ENCODE results near the gene SOX3. TPM values are rescaled to one million over a fixed set of nuclear protein-coding genes. Genes with fewer than 3 reads are reported as not detected.

The SOX3 gene
- polyA plus RNA-seq, result not detected

DNA sequence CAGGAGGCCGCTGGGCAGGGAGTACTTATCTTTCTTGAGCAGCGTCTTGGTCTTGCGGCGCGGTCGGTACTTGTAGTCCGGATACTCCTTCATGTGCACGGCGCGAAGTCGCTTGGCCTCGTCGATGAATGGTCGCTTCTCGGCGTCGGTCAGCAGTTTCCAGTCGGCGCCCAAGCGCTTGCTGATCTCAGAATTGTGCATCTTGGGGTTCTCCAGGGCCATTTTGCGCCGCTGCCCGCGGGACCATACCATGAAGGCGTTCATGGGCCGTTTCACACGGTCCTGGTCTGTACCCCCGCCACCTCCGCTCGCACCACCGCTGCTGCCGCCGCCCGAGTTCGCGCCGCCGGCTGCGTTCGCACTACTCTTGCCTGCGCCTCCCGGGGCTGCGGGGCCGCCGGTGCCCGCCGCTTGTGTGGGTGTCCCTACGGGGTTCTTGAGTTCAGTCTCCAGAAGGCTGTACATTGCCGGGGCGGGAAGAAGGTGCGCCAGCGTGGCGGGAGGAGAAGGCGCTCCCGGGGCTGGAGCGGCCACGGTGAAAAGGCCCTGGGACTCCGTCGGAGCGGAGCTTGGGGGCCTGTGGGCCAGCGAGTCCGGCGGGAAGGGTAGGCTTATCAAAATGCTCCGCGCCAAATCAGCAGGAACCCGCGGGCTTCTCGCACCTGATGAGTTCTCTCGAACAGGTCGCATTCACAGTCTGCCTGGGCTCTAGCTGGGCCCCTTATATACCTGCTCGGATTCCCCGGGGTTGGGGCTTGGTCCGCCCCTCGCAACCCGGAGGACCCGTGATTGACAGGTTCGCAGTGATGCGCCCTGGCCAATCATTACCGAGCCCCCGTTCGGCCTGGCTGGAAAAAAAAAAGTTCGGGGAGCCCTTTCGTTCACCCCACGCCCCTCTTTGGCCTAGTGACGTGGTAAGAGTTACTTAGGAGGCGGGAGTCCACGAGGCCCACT lies at the start of gene SOX3:
TSS of gene SOX3 (minus strand) at position 699 of the 954 bp plus-strand sequence. CDS start at position 690, 9 bp downstream.
- no peak within 1 kb of the TSS for H3K27ac Mint-ChIP-seq
- no peak within 1 kb of the TSS for H3K4me3 Mint-ChIP-seq
- peaks cover 0 to 13% (median under 1%) of the 10 kb centered on the region in 6 donors for H3K9me3 Mint-ChIP-seq
- peaks cover 0 to 4% (median 0%) of the 10 kb centered on the region in 3 donors for H3K36me3 Mint-ChIP-seq
- peaks cover 0 to 2% of the 10 kb centered on the region in 2 donors for H3K4me1 Mint-ChIP-seq
- peaks cover 13 to 38% (median 19%) of the 10 kb centered on the region in 3 donors for H3K27me3 Mint-ChIP-seq (ENCODE audit: low read depth in 3 of 3)
- DNase-seq, result no peak

DNA sequence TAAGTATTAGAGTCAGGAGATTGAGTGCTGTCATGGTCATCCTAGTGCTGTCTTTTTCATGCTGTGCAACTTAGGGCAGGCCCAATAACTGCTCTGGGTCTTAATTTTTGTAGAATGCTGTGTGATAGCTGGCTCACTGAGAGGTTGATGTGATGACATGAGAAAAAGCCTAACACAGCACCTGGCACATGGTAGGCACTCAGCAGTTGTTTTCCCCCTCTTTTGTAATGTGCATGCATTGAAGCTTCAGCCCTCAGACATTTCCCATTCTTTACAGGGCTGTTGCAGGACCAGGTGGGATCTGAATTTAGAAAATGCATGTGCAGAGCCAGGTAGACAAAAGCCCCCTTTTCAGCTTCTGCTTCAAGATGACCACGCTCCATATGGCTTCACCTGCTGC lies 44.1 kb upstream of the SOX3 start:
- Mint-ChIP-seq H3K27me3 (ENCODE audit: low read depth in 3 of 3) (peaks cover 0 to 11% (median 0%) of the 10 kb centered on the region in 3 donors), H3K27ac (no peak overlapping the region), H3K4me3 (no peak overlapping the region), H3K9me3 (no peaks in the 10 kb centered on the region), H3K36me3 (no peaks in the 10 kb centered on the region), H3K4me1 (no peaks in the 10 kb centered on the region)
- DNase-seq, result no peak

DNA sequence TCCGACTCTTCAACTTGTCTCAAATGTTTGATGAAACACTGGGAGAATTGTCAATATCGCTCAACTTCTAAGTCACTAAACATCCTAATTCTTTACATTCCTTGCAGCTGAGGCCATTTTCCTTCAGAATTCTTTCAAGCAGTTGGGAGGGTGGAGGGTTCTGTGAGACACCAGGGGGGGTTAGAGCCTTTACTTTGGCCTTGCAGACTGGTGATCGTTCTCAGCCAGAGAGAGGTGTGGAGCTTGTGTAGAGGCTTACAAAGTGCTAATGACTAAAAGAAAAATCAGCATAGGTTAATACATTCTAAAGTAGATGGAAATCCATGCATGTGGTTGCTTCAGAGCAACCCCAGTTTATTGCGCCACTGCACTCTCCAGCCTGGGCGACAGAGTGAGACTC lies 21.3 kb upstream of the SOX3 start:
- Mint-ChIP-seq H3K36me3 (no peaks in the 10 kb centered on the region), H3K27ac (no peak overlapping the region), H3K9me3 (no peaks in the 10 kb centered on the region), H3K4me1 (no peaks in the 10 kb centered on the region), H3K27me3 (ENCODE audit: low read depth in 3 of 3) (peaks cover 0 to 3% (median 2%) of the 10 kb centered on the region in 3 donors), H3K4me3 (no peak overlapping the region)
- DNase-seq, result no peak

DNA sequence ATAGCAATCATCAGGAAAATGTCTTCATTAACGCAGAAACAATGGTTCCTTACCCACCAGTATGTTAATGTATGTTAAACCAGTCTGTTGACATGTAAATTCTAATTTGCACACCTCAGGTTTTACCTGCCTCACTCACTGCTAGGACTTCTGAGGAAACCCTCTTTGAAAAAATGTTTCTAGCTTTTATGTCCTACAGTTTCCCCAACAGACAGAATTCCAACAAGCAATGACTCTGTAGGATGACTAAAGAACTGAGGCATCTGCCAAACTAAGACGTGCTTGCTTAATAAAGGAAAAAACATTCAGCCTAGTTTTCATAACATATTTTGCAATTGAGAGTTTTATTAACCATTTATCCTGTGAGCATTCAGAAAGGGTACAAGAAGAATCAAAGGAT lies 20.6 kb upstream of the SOX3 start:
- Mint-ChIP-seq H3K9me3 (no peaks in the 10 kb centered on the region), H3K27ac (no peak overlapping the region), H3K4me1 (no peaks in the 10 kb centered on the region), H3K27me3 (ENCODE audit: low read depth in 3 of 3) (peaks cover 0 to 3% (median 1%) of the 10 kb centered on the region in 3 donors), H3K36me3 (no peaks in the 10 kb centered on the region), H3K4me3 (no peak overlapping the region)
- DNase-seq, result no peak

DNA sequence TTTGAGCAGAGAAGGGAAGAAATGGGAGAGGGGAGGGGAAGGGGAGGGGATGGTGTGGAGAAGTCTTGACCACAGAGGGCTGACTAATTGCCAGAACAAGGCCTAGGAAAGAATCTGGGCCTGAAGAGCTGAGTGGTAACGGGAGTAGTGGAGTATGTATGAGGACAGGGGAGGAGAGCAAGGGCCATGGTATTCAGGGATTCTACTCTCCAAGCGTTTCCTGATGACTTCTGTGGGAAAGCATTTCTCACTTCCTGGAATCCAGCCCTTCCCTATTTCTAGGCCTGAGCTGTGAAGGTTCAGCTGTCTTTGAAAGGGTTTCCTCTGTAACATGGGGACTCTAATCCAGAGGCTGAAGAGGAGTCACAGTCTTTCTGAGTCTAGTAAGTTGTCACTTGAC lies 19.7 kb upstream of the SOX3 start:
- Mint-ChIP-seq H3K9me3 (no peaks in the 10 kb centered on the region), H3K36me3 (no peaks in the 10 kb centered on the region), H3K4me1 (no peaks in the 10 kb centered on the region), H3K27ac (no peak overlapping the region), H3K4me3 (no peak overlapping the region), H3K27me3 (ENCODE audit: low read depth in 3 of 3) (peaks cover 0 to 3% (median 1%) of the 10 kb centered on the region in 3 donors)
- no peak for DNase-seq

DNA sequence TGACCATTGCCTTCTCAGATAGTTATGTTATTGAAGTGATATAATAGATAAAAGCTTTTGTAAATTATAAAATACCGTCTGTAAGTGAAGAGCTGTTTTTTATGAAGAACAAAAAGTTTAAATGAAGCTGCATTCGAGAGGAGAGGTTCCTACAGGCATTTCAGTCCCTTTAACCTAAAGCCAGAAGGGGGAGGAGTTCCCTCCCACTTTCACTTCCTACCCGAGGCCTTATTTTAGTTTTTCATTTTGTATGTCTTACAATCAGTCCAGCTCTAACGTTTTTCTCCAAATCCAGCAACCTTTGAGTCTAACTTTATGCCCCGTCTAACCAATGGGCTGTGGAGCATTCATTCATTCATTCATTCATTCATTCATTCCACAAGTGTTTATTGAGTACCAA lies 16.5 kb upstream of the SOX3 start:
- H3K27me3 Mint-ChIP-seq (ENCODE audit: low read depth in 3 of 3), result peaks cover 0 to 6% (median 0%) of the 10 kb centered on the region in 3 donors
- no peak overlapping the region for H3K27ac Mint-ChIP-seq
- H3K4me1 Mint-ChIP-seq, result no peaks in the 10 kb centered on the region
- no peaks in the 10 kb centered on the region for H3K9me3 Mint-ChIP-seq
- no peak overlapping the region for H3K4me3 Mint-ChIP-seq
- no peak for DNase-seq
- no peaks in the 10 kb centered on the region for H3K36me3 Mint-ChIP-seq

DNA sequence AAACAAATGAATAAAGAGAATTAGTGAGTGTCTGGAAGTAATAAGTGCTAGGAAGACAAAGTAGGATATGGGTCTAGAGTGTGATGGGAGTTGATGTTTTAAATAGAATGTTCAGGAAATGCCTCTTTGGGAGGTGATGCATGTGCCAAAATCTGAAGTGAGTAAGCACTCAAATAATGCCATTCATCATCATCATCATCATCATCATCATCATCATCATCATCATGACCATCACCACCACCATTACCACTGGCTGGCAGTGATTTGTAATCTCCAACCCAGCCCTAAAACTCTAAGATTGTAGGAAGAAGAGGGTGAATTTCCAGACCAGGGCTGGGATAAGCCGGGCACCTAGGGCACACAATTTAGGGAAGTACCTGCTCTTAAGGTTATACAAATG lies 9.7 kb upstream of the SOX3 start:
- H3K4me3 Mint-ChIP-seq, result no peak overlapping the region
- H3K9me3 Mint-ChIP-seq, result peaks cover 0 to 2% (median 0%) of the 10 kb centered on the region in 6 donors
- no peaks in the 10 kb centered on the region for H3K36me3 Mint-ChIP-seq

DNA sequence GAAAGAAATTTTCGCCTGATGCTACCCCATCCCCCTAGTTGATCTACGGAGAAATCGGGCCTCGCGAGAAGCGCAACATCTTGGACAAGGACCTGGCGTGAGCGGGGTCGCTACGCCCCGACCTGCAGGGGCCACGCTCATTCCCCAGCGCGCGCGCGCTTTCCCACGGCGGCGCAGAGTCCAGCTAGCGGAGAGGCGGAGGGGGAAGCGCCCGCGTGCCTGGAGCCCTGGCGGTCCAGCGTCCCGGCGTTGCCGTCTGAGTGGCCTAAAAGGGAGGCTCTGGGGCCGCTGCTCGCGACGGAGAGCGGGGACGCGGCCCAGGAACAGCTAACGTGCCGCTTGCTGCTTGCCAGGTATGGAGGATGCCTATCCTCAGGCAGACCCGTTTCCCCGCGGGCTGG lies 6.0 kb upstream of the SOX3 start:
- Mint-ChIP-seq H3K9me3 (peaks cover 0 to 9% (median under 1%) of the 10 kb centered on the region in 6 donors), H3K4me3 (no peak overlapping the region), H3K4me1 (no peaks in the 10 kb centered on the region), H3K27ac (no peak overlapping the region), H3K27me3 (ENCODE audit: low read depth in 3 of 3) (peaks cover 11 to 26% (median 15%) of the 10 kb centered on the region in 3 donors), H3K36me3 (no peaks in the 10 kb centered on the region)
- no peak for DNase-seq

More for the DNA sequence above, 9.7 kb upstream of the SOX3 start:
- DNase-seq, result no peak
- Mint-ChIP-seq H3K4me1 (no peaks in the 10 kb centered on the region), H3K27ac (no peak overlapping the region), H3K27me3 (ENCODE audit: low read depth in 3 of 3) (peaks cover 0 to 12% (median 10%) of the 10 kb centered on the region in 3 donors)

DNA sequence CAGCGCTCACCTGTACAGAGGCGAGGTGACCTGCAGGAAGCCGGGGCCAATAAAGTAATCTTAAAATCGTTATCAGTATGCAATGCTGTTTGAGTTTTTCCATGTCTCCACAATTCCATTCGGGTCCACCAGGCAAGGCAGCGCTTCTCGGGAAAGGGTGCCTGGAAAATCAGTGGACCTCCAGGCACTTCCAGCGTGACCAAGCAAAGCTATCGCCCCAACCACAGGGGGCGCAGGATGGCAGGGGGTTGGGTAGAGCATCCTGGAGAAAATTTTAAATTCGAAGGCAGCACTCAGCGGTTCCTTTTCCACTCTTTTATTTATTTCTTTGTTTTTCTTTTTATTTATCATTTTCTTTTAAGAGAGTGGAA lies 5.4 kb upstream of the SOX3 start:
- no peak overlapping the region for H3K27ac Mint-ChIP-seq
- H3K27me3 Mint-ChIP-seq (ENCODE audit: low read depth in 3 of 3), result peaks cover 10 to 26% (median 11%) of the 10 kb centered on the region in 3 donors
- H3K4me3 Mint-ChIP-seq, result no peak overlapping the region
- H3K36me3 Mint-ChIP-seq, result no peaks in the 10 kb centered on the region
- H3K4me1 Mint-ChIP-seq, result no peaks in the 10 kb centered on the region
- DNase-seq, result no peak
- H3K9me3 Mint-ChIP-seq, result peaks cover 0 to 9% (median under 1%) of the 10 kb centered on the region in 6 donors

DNA sequence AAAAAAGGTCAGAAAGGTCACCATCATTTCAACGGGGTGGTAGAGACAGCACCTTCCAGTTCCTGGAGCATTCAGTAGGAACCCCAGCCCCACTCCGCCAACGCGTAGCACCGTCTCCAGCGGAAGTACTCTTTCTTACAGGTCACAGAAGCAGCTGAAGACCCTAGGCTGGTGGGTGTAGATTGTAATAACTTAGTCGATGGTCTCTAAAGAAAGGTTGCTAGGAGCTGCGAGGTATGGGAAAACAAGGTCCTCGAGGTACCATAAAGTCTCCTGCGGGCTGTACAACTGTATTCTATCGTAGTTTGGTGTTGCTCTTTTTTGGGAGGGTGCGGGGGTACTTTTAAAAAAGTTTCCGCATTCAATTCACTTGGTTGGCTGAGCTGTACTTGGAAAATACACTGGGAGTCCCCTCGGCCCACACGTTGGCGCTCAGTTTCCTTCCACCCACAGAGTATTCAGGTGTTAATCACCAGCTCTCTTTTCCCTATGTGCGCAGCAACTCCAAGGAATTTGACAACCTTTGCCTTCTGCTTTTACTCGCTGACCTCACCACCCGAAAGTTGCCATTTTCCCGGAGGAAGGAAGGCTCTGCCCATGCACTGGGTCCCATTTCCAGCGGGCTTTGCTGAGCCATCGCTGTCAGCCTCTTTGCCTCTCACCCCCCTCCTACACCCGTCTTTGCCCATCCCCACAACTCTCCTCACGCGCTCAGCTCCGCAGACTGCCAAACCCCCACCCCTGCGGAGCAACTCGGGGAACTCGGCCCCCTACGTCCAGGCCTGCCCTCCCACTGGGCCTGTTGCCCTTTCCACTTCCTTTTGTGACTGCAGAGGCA lies 4.8 kb upstream of the SOX3 start:
- Mint-ChIP-seq H3K4me1 (no peaks in the 10 kb centered on the region), H3K36me3 (no peaks in the 10 kb centered on the region), H3K4me3 (no peak overlapping the region), H3K27ac (no peak overlapping the region), H3K27me3 (ENCODE audit: low read depth in 3 of 3) (peaks cover 10 to 26% (median 11%) of the 10 kb centered on the region in 3 donors), H3K9me3 (peaks cover 0 to 9% (median under 1%) of the 10 kb centered on the region in 6 donors)
- DNase-seq, result no peak

DNA sequence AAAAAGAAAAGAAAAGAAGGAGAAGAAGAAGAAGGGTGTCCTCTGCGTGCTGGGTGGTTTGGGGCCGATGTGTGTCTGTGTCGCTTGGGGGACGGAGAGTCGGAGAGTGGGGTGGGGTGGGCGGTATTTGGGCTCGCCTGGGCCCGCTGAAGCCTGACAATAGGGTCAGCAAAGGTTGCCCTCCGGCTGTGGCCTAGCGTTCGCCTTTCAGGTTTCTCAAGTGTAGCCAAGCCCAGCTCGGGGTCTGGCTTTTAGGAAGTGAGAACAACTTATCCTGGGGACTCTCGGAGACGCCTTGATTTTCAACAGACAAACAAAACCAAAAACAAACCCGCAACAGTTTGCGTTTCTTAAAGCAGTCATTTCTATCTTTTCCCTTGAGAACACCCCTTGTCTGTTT lies 4.1 kb upstream of the SOX3 start:
- H3K36me3 Mint-ChIP-seq, result no peaks in the 10 kb centered on the region
- H3K27ac Mint-ChIP-seq, result no peak overlapping the region
- H3K27me3 Mint-ChIP-seq (ENCODE audit: low read depth in 3 of 3), result peaks cover 7 to 26% (median 11%) of the 10 kb centered on the region in 3 donors
- H3K9me3 Mint-ChIP-seq, result peaks cover 0 to 9% (median under 1%) of the 10 kb centered on the region in 6 donors
- no peak for DNase-seq
- no peak overlapping the region for H3K4me3 Mint-ChIP-seq
- H3K4me1 Mint-ChIP-seq, result no peaks in the 10 kb centered on the region

DNA sequence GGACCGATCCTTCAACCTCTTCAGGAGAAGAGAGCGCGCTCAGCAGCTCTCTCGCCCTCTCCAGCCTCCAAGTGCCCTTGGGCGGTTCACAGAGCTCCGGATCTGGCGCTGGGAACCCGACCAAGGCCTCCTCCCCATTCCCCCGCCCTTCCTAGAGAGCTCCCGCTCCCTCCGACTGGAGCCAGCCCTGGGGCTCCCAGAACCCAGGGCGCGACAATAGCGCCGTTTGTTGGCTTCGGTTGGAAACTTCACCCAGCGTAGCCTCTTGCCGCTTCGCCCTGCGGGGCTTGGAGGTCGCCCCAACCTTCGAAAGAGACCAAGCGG lies 3.1 kb upstream of the SOX3 start:
- Mint-ChIP-seq H3K27me3 (ENCODE audit: low read depth in 3 of 3) (peaks cover 12 to 26% (median 13%) of the 10 kb centered on the region in 3 donors), H3K9me3 (peaks cover 0 to 11% (median under 1%) of the 10 kb centered on the region in 6 donors), H3K4me3 (no peak overlapping the region), H3K27ac (no peak overlapping the region), H3K4me1 (peaks cover 0 to under 1% of the 10 kb centered on the region in 2 donors), H3K36me3 (peaks cover 0 to 2% (median 0%) of the 10 kb centered on the region in 3 donors)
- no peak for DNase-seq

DNA sequence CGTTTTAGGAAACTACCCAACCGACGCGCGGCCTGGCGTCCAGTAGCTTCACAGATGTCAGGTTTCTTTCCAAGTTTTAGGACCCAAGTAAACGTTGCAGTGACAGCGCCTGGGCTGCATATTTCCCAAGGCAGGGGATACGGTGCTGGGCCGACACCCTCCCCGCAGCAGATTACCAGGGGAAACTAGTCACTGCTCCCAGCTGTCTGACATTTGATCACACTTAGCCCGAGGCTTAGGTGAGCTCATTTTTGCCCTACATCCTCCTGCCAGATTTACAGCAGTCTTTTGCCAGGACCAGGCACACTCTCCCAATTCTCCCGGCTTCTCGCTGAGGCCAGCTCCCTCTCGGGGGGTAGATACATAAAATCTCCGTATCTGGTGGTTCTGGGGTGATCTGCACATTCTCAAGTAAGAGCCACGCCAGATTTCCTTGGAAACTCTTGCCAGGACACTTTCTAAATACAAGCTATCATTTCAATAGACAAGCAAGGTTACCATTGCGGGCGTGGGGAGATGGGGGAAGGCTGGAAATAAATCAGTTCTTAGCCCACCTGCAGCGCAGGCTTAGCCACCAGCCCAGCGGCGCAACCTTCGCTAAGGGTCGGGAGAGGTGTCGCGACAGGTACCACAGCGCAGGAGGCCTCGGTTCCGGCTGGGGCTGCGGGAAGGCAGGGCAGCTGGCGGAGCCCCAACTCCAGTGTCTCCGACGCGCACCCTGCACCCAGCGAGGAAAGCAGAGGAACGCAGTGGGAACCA lies 2.5 kb upstream of the SOX3 start:
- Mint-ChIP-seq H3K9me3 (peaks cover 0 to 13% (median under 1%) of the 10 kb centered on the region in 6 donors), H3K27ac (no peak overlapping the region), H3K27me3 (ENCODE audit: low read depth in 3 of 3) (peaks cover 12 to 26% (median 13%) of the 10 kb centered on the region in 3 donors)

More for the DNA sequence above, 2.5 kb upstream of the SOX3 start:
- Mint-ChIP-seq H3K36me3 (peaks cover 0 to 4% (median 0%) of the 10 kb centered on the region in 3 donors), H3K4me3 (no peak overlapping the region), H3K4me1 (peaks cover 0 to 2% of the 10 kb centered on the region in 2 donors)
- DNase-seq, result no peak

Data from immature natural killer cell (primary cell).